ENCODE data around the gene CD82.
"Not testable (repeated sequence)": the region's sequence is repeated elsewhere in the genome, so short reads cannot be mapped to it uniquely, and the experiment has no call there.

Gene CD82

GRCh38 chr11:44633641-44634040 is 68.2 kb downstream of the CD82 start:
- no peak for DNase-seq (ENCODE audit: low read depth, low spot score)
- H3K27ac ChIP-seq, result no peak overlapping the region
- H3K36me3 ChIP-seq (ENCODE audit: insufficient read depth, low read length), result no peaks in the 10 kb centered on the region
- H3K4me3 ChIP-seq, result no peak overlapping the region
- TF ChIP-seq EZH2 (IDR thresholded peaks at IDR 0.05) (no peak), POLR2AphosphoS5 (IDR thresholded peaks at IDR 0.05; ENCODE audit: borderline replicate concordance, low read depth, low read length) (no peak), FOXP2 (optimal IDR thresholded peaks at IDR 0.05; ENCODE audit: control extremely low read depth, extremely low read length, insufficient read depth) (no peak)
- no peaks in the 10 kb centered on the region for H3K9me3 ChIP-seq (ENCODE audit: low read depth, low read length)
- H3K9ac ChIP-seq (ENCODE audit: insufficient read length), result no peak overlapping the region

GRCh38 chr11:44634401-44635281 is 69.2 kb downstream of the CD82 start:
- TF ChIP-seq FOXP2 (optimal IDR thresholded peaks at IDR 0.05; ENCODE audit: control extremely low read depth, extremely low read length, insufficient read depth) (no peak), EZH2 (IDR thresholded peaks at IDR 0.05) (no peak), POLR2AphosphoS5 (IDR thresholded peaks at IDR 0.05; ENCODE audit: borderline replicate concordance, low read depth, low read length) (no peak)
- no peaks in the 10 kb centered on the region for H3K36me3 ChIP-seq (ENCODE audit: insufficient read depth, low read length)
- no peak overlapping the region for H3K9ac ChIP-seq (ENCODE audit: insufficient read length)
- DNase-seq (ENCODE audit: low read depth, low spot score), result no peak
- no peak overlapping the region for H3K4me3 ChIP-seq
- no peak overlapping the region for H3K27ac ChIP-seq
- H3K9me3 ChIP-seq (ENCODE audit: low read depth, low read length), result no peaks in the 10 kb centered on the region

DNA sequence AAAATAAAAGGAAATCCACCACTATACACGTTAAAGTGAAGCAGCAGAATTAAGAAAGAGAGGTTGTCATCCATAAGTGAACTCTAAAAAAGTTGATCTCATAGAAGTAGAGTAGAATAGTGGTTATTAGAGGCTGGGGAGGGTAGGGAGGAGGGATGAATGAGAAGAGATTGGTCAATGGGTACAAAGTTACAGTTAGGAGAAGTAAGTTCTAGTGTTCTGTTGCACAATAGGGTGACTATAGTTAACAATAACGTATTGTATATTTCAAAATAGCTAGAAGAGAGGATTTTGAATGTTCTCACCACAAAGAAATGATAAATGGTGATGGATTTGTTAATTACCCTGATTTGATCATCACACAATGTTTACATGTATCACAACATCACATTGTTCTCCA is 72.0 kb downstream of the CD82 start:
- H3K9me3 ChIP-seq (ENCODE audit: low read depth, low read length), result peaks cover under 1% of the 10 kb centered on the region; the same call in 1 of the 2 replicates
- H3K4me3 ChIP-seq, result no peak overlapping the region
- no peaks in the 10 kb centered on the region for H3K36me3 ChIP-seq (ENCODE audit: insufficient read depth, low read length)
- no peak overlapping the region for H3K27ac ChIP-seq
- DNase-seq (ENCODE audit: low read depth, low spot score), result no peak
- no peak overlapping the region for H3K9ac ChIP-seq (ENCODE audit: insufficient read length)
- no peak for TF ChIP-seq POLR2AphosphoS5 (IDR thresholded peaks at IDR 0.05; ENCODE audit: borderline replicate concordance, low read depth, low read length)
- no peak for TF ChIP-seq FOXP2 (optimal IDR thresholded peaks at IDR 0.05; ENCODE audit: control extremely low read depth, extremely low read length, insufficient read depth)
- no peak for TF ChIP-seq EZH2 (IDR thresholded peaks at IDR 0.05)

DNA sequence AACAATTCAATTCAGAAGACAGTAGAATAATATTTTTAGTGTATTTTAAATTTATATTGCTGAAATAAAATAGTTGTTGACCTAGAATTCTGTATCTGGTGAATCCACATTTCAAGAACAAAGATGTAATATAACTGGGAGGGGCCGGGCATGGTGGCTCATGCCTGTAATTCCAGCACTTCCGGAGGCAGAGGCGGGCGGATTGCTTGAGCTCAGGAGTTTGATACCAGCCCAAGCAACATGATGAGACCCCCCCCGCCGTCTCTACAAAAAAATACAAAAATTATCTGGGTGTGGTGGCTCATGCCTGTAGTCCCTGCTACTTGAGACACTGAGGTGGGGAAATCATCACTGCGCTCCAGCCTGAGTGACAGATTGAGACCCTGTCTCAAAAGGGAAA is 72.6 kb downstream of the CD82 start:
- H3K9me3 ChIP-seq (ENCODE audit: low read depth, low read length), result peaks cover 6% of the 10 kb centered on the region; the same call in 1 of the 2 replicates
- H3K9ac ChIP-seq (ENCODE audit: insufficient read length), result no peak overlapping the region
- TF ChIP-seq POLR2AphosphoS5 (IDR thresholded peaks at IDR 0.05; ENCODE audit: borderline replicate concordance, low read depth, low read length) (no peak), FOXP2 (optimal IDR thresholded peaks at IDR 0.05; ENCODE audit: control extremely low read depth, extremely low read length, insufficient read depth) (no peak), EZH2 (IDR thresholded peaks at IDR 0.05) (no peak)
- H3K27ac ChIP-seq, result no peak overlapping the region
- no peaks in the 10 kb centered on the region for H3K36me3 ChIP-seq (ENCODE audit: insufficient read depth, low read length)
- DNase-seq (ENCODE audit: low read depth, low spot score), result no peak
- H3K4me3 ChIP-seq, result no peak overlapping the region

- no peak overlapping the region for H3K4me3 ChIP-seq
- no peak overlapping the region for H3K9ac ChIP-seq (ENCODE audit: insufficient read length)
- H3K27ac ChIP-seq, result no peak overlapping the region
- no peaks in the 10 kb centered on the region for H3K36me3 ChIP-seq (ENCODE audit: insufficient read depth, low read length)
- peaks cover 12% of the 10 kb centered on the region; the same call in 1 of the 2 replicates for H3K9me3 ChIP-seq (ENCODE audit: low read depth, low read length)
- DNase-seq (ENCODE audit: low read depth, low spot score), result no peak
- TF ChIP-seq EZH2 (IDR thresholded peaks at IDR 0.05) (no peak), POLR2AphosphoS5 (IDR thresholded peaks at IDR 0.05; ENCODE audit: borderline replicate concordance, low read depth, low read length) (no peak), FOXP2 (optimal IDR thresholded peaks at IDR 0.05; ENCODE audit: control extremely low read depth, extremely low read length, insufficient read depth) (no peak)
These were observed 77.8 kb downstream of the CD82 start for GRCh38 chr11:44643217-44643616.

- Histone ChIP-seq H3K36me3 (ENCODE audit: insufficient read depth, low read length) (no peaks in the 10 kb centered on the region), H3K4me3 (no peak overlapping the region), H3K27ac (no peak overlapping the region), H3K9me3 (ENCODE audit: low read depth, low read length) (peaks cover 12% of the 10 kb centered on the region; the same call in 1 of the 2 replicates), H3K9ac (ENCODE audit: insufficient read length) (no peak overlapping the region)
- no peak for TF ChIP-seq POLR2AphosphoS5 (IDR thresholded peaks at IDR 0.05; ENCODE audit: borderline replicate concordance, low read depth, low read length)
- no peak for TF ChIP-seq FOXP2 (optimal IDR thresholded peaks at IDR 0.05; ENCODE audit: control extremely low read depth, extremely low read length, insufficient read depth)
- no peak for TF ChIP-seq EZH2 (IDR thresholded peaks at IDR 0.05)
- no peak for DNase-seq (ENCODE audit: low read depth, low spot score)
These were observed 80.4 kb downstream of the CD82 start for GRCh38 chr11:44645827-44646226.

DNA sequence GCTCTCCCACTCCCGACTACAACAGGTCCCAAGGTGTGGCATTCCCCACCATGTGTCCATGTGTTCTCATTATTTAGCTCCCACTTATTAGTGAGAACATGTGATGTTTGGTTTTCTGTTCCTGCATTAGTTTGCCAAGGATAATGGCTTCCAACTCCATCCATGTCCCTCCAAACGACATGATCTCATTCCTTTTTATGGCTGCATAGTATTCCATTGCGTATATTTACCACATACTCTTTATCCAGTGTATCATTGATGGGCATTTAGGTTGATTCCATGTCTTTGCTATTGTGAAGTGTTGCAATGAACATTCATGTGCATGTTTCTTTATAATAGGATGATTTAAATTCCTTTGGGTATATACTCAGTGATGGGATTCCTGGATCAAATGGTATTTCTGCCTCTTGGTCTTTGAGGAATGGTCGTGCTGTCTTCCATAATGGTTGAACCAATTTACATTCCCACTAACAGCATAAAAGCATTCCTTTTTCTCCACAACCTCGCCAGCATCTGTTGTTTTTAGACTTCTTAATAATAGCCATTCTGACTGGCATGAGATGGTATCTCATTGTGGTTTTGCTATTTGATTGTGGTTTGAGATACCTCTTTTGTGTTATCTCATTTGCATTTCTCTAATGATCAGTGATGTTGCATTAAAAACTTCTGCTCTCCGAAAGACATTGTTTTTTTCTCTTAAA is 81.9 kb downstream of the CD82 start:
- DNase-seq (ENCODE audit: low read depth, low spot score); H3K36me3 ChIP-seq (ENCODE audit: insufficient read depth, low read length); H3K27ac ChIP-seq; H3K9ac ChIP-seq (ENCODE audit: insufficient read length); H3K4me3 ChIP-seq: not testable (repeated sequence)
- peaks cover 12% of the 10 kb centered on the region; the same call in 1 of the 2 replicates for H3K9me3 ChIP-seq (ENCODE audit: low read depth, low read length)

DNA sequence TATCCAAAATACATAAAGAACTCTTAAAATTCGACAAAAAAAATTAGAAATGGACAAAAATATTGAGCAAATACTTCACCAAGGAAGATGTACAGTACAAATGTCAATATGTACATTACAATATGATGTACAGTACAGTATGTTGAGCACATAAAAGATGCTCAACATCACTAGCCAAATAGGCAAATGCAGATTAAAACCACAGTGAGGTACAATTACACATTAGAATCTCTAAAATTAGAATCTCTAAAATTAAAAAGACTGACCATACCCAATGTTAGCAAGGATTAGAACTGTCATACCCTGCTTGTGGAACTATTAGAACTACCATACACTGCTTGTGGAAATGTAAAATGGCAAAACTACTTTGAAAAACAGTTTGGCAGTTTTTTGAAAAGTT is 82.6 kb downstream of the CD82 start:
- no peaks in the 10 kb centered on the region for H3K36me3 ChIP-seq (ENCODE audit: insufficient read depth, low read length)
- peaks cover 5% of the 10 kb centered on the region; the same call in 1 of the 2 replicates for H3K9me3 ChIP-seq (ENCODE audit: low read depth, low read length)
- DNase-seq (ENCODE audit: low read depth, low spot score), result no peak
- H3K27ac ChIP-seq, result no peak overlapping the region
- no peak overlapping the region for H3K4me3 ChIP-seq
- no peak for TF ChIP-seq EZH2 (IDR thresholded peaks at IDR 0.05)
- TF ChIP-seq FOXP2 (optimal IDR thresholded peaks at IDR 0.05; ENCODE audit: control extremely low read depth, extremely low read length, insufficient read depth), result no peak
- no peak for TF ChIP-seq POLR2AphosphoS5 (IDR thresholded peaks at IDR 0.05; ENCODE audit: borderline replicate concordance, low read depth, low read length)
- no peak overlapping the region for H3K9ac ChIP-seq (ENCODE audit: insufficient read length)

Data from SK-N-MC (cell line).